GM12878 (cell line): ENCODE data around the gene RANGRF. TPM values are rescaled to one million over a fixed set of nuclear protein-coding genes. Genes with fewer than 3 reads are reported as not detected.

Source experiments
- ATAC-seq: fragments of 200-7000 bp; cut with Tn5 transposase; 3 replicates; pipeline ENCODE4 v1.9.1; 2020; ENCODE audit warnings: mild to moderate bottlenecking, moderate library complexity
- BruUV-seq: library from RNA; stranded (reverse); fragments of 400-500 nt; replicated peaks from 2 replicates; lab custom pipeline; 2021; lab: Mats Ljungman, UMichigan
- CTCF ChIA-PET: fragments of 300-600 bp; sonication (Branson Sonifier 250); formaldehyde crosslinking; extraction: SDS; loops from one replicate; lab custom pipeline; 2021; ENCODE audit warnings: inconsistent platforms; lab: Yijun Ruan, JAX
- POLR2A ChIA-PET: fragments of 350-600 bp; formaldehyde crosslinking; extraction: SDS; loops from one replicate; lab custom pipeline; 2021; ENCODE audit warnings: inconsistent platforms; lab: Charles Lee
- RAD21 ChIA-PET: fragments of 300-600 bp; sonication (Branson Sonifier 250); formaldehyde crosslinking; loops from one replicate; lab custom pipeline; 2023; ENCODE audit warnings: antibody characterized with exemption; ENCODE audit not compliant: unreplicated experiment; lab: Charles Lee
- SMC1A ChIA-PET: fragments of 300-600 bp; sonication (Branson Sonifier 250); formaldehyde crosslinking; loops from one replicate; lab custom pipeline; 2023; ENCODE audit not compliant: unreplicated experiment, uncharacterized antibody; lab: Charles Lee
- DNase-seq: peaks from one replicate; pipeline ENCODE4 v3.0.0-alpha.2; 2011; ENCODE audit warnings: low read depth, low spot score
- FAIRE-seq: peaks from 3 replicates; lab custom pipeline; 2011; peaks lifted over from hg19 to GRCh38; lab: Jason Lieb, UNC
- H2AFZ ChIP-seq: 2 replicates; pipeline ENCODE4 v1.6.0; 2011; ENCODE audit warnings: low read depth, low read length, control low read depth; ENCODE audit not compliant: control insufficient read depth
- H3K27ac ChIP-seq: 2 replicates; pipeline ENCODE4 v1.5.1; 2011; ENCODE audit warnings: control low read depth; ENCODE audit not compliant: control insufficient read depth, insufficient read depth
- H3K27me3 ChIP-seq, 2 experiments: replicated peaks in 1 of 2; 2 replicates each; pipeline versions ENCODE4 v1.6.0 to v1.6.1; 2011; ENCODE audit warnings: low read length in 1 of 2; ENCODE audit not compliant: control insufficient read depth in 2 of 2, insufficient read depth in 2 of 2
- H3K36me3 ChIP-seq, 2 experiments: 2 replicates each; pipeline ENCODE4 v1.5.1; 2011; ENCODE audit warnings: low read length in 1 of 2; ENCODE audit not compliant: control insufficient read depth in 2 of 2, insufficient read depth in 2 of 2
- H3K4me1 ChIP-seq: 2 replicates; pipeline ENCODE4 v1.6.1; 2011; ENCODE audit warnings: mild to moderate bottlenecking, low read length, moderate library complexity, mixed read lengths; ENCODE audit not compliant: control insufficient read depth, insufficient read depth
- H3K4me2 ChIP-seq: 2 replicates; pipeline ENCODE4 v1.6.0; 2011; ENCODE audit warnings: control low read depth; ENCODE audit not compliant: control insufficient read depth, insufficient read depth
- H3K4me3 ChIP-seq: fragments of 200-600 bp; sonication (generic); 2 replicates; pipeline ENCODE4 v1.5.1; 2016
- H3K79me2 ChIP-seq: 2 replicates; pipeline ENCODE4 v1.6.0; 2011; ENCODE audit warnings: low read length; ENCODE audit not compliant: control insufficient read depth, insufficient read depth
- H3K9ac ChIP-seq: 2 replicates; pipeline ENCODE4 v1.8.0; 2011; ENCODE audit warnings: low read length, control low read depth, mixed read lengths; ENCODE audit not compliant: control insufficient read depth, insufficient read depth
- H3K9me3 ChIP-seq: replicated peaks from 3 replicates; pipeline ENCODE4 v1.5.1; 2011; ENCODE audit warnings: mild to moderate bottlenecking, low read length; ENCODE audit not compliant: control insufficient read depth, insufficient read depth
- H4K20me1 ChIP-seq: 2 replicates; pipeline ENCODE4 v1.6.0; 2011; ENCODE audit not compliant: control insufficient read depth, insufficient read depth
- BCL11A ChIP-seq: IDR thresholded peaks from 2 replicates; pipeline ENCODE4 v1.6.1; 2011; ENCODE audit warnings: low read depth, low read length
- NR2F1 ChIP-seq: fragments of 450-650 bp; conservative IDR thresholded peaks from 2 replicates; pipeline ENCODE4 v1.6.1; 2017; ENCODE audit warnings: mild to moderate bottlenecking
- SPI1 ChIP-seq: IDR thresholded peaks from 2 replicates; pipeline ENCODE4 v1.6.1; 2011; ENCODE audit warnings: low read depth, mild to moderate bottlenecking, low read length, moderate library complexity, borderline replicate concordance; ENCODE audit not compliant: insufficient read depth
- WGBS: methylation state at CpG from one replicate; pipeline ENCODE4 v1.1.6; 2016; ENCODE audit warnings: low lambda C conversion rate; ENCODE audit not compliant: insufficient replicate concordance, insufficient coverage; ENCODE audit errors: missing lambda C conversion rate; 5-methylcytosine and 5-hydroxymethylcytosine counted together
- in situ Hi-C: fragments of 300-500 bp; cut with MboI; formaldehyde crosslinking; loops from 9 replicates; pipeline ENCODE4 v1.14.3; 2018; ENCODE audit warnings: mixed read lengths
- intact Hi-C: fragments of 100-400 bp; cut with micrococcal nuclease; formaldehyde crosslinking; loops from one replicate; pipeline ENCODE4 v1.14.2; 2022; ENCODE audit not compliant: unreplicated experiment
- polyA plus RNA-seq, 11 experiments: library from polyadenylated mRNA; depleted of rRNA in 4 of 11; unstranded in 6 of 11; stranded (reverse) in 5 of 11; fragments of >200 nt; fragmentation: Nextera tagmentation in 4 of 11; fragmentation: Illumina TruSeq in 1 of 11; extraction: Ambion mirVana in 4 of 11; extraction: Trizol in 1 of 11; gene quantifications; 1 replicate in 1 of 11; 2 replicates in 10 of 11; pipeline versions ENCODE4 v1.2.1 to v1.2.3, GENCODE V29; 2011 to 2016; ENCODE audit warnings: inconsistent platforms in 2 of 11, missing spikeins in 2 of 11, low read depth in 1 of 11
- total RNA-seq, 4 experiments: library from RNA; depleted of rRNA in 3 of 4; stranded (reverse); fragments of >200 nt in 3 of 4; fragmentation: Illumina TruSeq in 1 of 4; extraction: Trizol in 1 of 4; gene quantifications; 2 replicates each; pipeline versions ENCODE4 v1.2.1 to v1.2.3, GENCODE V29; 2013 to 2021
- TF ChIP-seq, protein P1 (sequence below), 3 experiments: IDR thresholded peaks in 2 of 3; conservative IDR thresholded peaks in 1 of 3; 2 replicates each; pipeline ENCODE4 v1.5.1; 2011; ENCODE audit warnings: low read depth in 3 of 3, low read length in 3 of 3, mild to moderate bottlenecking in 3 of 3, control low read depth in 2 of 3, moderate library complexity in 2 of 3, inconsistent platforms in 1 of 3, mixed read lengths in 1 of 3; ENCODE audit not compliant: control insufficient read depth in 2 of 3, insufficient read depth in 1 of 3; ENCODE audit errors: extremely low read depth in 1 of 3
- TF ChIP-seq, protein P2 (sequence below): fragments of 450-650 bp; IDR thresholded peaks from 2 replicates; pipeline ENCODE4 v1.6.1; 2014; ENCODE audit warnings: mild to moderate bottlenecking
- TF ChIP-seq, protein P3 (sequence below): fragments of 450-650 bp; IDR thresholded peaks from 2 replicates; pipeline ENCODE4 v1.6.1; 2017; ENCODE audit warnings: mild to moderate bottlenecking, moderate library complexity

Gene RANGRF
- total and polyA plus RNA-seq, 10 of the 15 experiments (the other 5 are each of a cell fraction or from before 2014, with no cell fraction given), result 30.1 to 181 (median 61.4) TPM

DNA sequence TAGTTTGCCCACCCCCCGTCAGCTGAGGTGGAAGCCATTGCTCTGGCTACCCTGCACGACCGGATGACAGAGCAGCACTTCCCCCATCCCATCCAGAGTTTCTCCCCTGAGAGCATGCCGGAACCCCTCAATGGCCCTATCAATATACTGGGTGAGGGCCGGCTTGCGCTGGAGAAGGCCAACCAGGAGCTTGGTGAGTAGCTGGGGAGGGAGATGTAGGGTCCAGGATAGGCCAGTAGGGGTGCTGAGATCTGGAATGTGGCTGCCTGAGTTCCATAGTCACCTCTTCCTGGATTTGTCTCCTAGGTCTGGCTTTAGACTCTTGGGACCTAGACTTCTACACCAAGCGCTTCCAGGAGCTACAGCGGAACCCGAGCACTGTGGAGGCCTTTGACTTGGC is 33.0 kb upstream of the RANGRF start:
- H3K4me1 ChIP-seq, result no peaks in the 10 kb centered on the region; the same call in 1 of the 2 replicates
- ATAC-seq (no peak), DNase-seq (no peak), FAIRE-seq (no peak)
- no peaks in the 10 kb centered on the region for H3K27me3 ChIP-seq
- ChIA-PET CTCF (interaction anchor here (0.6 to 1.3 kb wide), 2 partner anchors 39 to 45 kb away, joined by 3 to 4 read pairs; partner anchors contain the start of gene SLC25A35), POLR2A (no interaction called here), RAD21 (no interaction called here), SMC1A (interaction anchor here (0.5 to 0.7 kb wide), 2 partner anchors 44 to 232 kb away, joined by 3 read pairs; no protein-coding TSS in a partner anchor)
- no peak overlapping the region for H3K4me2 ChIP-seq
- TF ChIP-seq, protein P1, sequence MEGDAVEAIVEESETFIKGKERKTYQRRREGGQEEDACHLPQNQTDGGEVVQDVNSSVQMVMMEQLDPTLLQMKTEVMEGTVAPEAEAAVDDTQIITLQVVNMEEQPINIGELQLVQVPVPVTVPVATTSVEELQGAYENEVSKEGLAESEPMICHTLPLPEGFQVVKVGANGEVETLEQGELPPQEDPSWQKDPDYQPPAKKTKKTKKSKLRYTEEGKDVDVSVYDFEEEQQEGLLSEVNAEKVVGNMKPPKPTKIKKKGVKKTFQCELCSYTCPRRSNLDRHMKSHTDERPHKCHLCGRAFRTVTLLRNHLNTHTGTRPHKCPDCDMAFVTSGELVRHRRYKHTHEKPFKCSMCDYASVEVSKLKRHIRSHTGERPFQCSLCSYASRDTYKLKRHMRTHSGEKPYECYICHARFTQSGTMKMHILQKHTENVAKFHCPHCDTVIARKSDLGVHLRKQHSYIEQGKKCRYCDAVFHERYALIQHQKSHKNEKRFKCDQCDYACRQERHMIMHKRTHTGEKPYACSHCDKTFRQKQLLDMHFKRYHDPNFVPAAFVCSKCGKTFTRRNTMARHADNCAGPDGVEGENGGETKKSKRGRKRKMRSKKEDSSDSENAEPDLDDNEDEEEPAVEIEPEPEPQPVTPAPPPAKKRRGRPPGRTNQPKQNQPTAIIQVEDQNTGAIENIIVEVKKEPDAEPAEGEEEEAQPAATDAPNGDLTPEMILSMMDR (IDR thresholded peaks at IDR 0.05 in 2 of 3, conservative IDR thresholded peaks at IDR 0.05 in 1 of 3; ENCODE audit: control insufficient read depth in 2 of 3, extremely low read depth in 1 of 3, insufficient read depth in 1 of 3, low read depth in 3 of 3, low read length in 3 of 3), result 0 out of 6 replicates have a peak, but pooled peaks of 1 of the 3 experiments have one; percentile 13
- TF ChIP-seq BCL11A (no peak), NR2F1 (no peak), SPI1 (no peak)
- H4K20me1 ChIP-seq, result no peaks in the 10 kb centered on the region
- no TSS peak for BruUV-seq
- H3K36me3 ChIP-seq, result peaks cover 19 to 23% of the 10 kb centered on the region in 2 experiments
- H2AFZ ChIP-seq, result no peak overlapping the region
- no peak overlapping the region for H3K9ac ChIP-seq
- H3K4me3 ChIP-seq, result no peak overlapping the region
- no peaks in the 10 kb centered on the region for H3K9me3 ChIP-seq
- intact Hi-C loops, result no loop called here
- in situ Hi-C loops, result no loop called here
- H3K79me2 ChIP-seq, result peaks cover 16% of the 10 kb centered on the region
- no peak overlapping the region for H3K27ac ChIP-seq
- 97% methylated on average over 9 of the region's 9 CpGs for WGBS

DNA sequence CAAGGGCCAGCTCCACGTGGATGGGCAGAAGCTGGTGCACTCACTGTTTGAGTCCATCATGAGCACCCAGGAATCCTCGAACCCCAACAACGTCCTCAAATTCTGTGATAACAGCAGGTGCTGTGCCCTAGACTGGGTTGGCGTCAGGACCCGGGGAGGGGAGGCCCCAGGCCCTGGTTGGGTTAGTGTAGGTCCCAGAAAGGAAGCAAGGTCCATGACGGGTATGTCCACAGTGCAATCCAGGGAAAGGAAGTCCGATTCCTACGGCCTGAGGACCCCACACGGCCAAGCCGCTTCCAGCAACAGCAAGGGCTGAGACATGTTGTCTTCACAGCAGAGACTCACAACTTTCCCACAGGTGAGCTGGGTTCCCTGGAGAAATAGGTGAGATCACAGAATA is 32.2 kb upstream of the RANGRF start:
- ChIA-PET RAD21 (no interaction called here), POLR2A (no interaction called here), SMC1A (no interaction called here), CTCF (interaction anchor here (0.6 to 1.3 kb wide), 2 partner anchors 39 to 45 kb away, joined by 3 to 4 read pairs; partner anchors contain the start of gene SLC25A35)
- Histone ChIP-seq H3K27me3 (no peaks in the 10 kb centered on the region), H3K27ac (no peak overlapping the region), H3K36me3 (peaks cover 19 to 23% of the 10 kb centered on the region in 2 experiments), H4K20me1 (no peaks in the 10 kb centered on the region), H2AFZ (no peak overlapping the region), H3K79me2 (peaks cover 9% of the 10 kb centered on the region), H3K4me3 (no peak overlapping the region), H3K9me3 (no peaks in the 10 kb centered on the region), H3K4me1 (no peaks in the 10 kb centered on the region), H3K4me2 (no peak overlapping the region), H3K9ac (no peak overlapping the region)
- in situ Hi-C loops, result no loop called here
- BruUV-seq, result TSS peak; percentile 56
- DNase-seq, result no peak
- intact Hi-C loops, result no loop called here
- ATAC-seq, result no peak
- FAIRE-seq, result no peak
- 90% methylated on average over 10 of the region's 10 CpGs for WGBS
- TF ChIP-seq, protein P2, sequence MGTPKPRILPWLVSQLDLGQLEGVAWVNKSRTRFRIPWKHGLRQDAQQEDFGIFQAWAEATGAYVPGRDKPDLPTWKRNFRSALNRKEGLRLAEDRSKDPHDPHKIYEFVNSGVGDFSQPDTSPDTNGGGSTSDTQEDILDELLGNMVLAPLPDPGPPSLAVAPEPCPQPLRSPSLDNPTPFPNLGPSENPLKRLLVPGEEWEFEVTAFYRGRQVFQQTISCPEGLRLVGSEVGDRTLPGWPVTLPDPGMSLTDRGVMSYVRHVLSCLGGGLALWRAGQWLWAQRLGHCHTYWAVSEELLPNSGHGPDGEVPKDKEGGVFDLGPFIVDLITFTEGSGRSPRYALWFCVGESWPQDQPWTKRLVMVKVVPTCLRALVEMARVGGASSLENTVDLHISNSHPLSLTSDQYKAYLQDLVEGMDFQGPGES, result no peak
- TF ChIP-seq, protein P3, sequence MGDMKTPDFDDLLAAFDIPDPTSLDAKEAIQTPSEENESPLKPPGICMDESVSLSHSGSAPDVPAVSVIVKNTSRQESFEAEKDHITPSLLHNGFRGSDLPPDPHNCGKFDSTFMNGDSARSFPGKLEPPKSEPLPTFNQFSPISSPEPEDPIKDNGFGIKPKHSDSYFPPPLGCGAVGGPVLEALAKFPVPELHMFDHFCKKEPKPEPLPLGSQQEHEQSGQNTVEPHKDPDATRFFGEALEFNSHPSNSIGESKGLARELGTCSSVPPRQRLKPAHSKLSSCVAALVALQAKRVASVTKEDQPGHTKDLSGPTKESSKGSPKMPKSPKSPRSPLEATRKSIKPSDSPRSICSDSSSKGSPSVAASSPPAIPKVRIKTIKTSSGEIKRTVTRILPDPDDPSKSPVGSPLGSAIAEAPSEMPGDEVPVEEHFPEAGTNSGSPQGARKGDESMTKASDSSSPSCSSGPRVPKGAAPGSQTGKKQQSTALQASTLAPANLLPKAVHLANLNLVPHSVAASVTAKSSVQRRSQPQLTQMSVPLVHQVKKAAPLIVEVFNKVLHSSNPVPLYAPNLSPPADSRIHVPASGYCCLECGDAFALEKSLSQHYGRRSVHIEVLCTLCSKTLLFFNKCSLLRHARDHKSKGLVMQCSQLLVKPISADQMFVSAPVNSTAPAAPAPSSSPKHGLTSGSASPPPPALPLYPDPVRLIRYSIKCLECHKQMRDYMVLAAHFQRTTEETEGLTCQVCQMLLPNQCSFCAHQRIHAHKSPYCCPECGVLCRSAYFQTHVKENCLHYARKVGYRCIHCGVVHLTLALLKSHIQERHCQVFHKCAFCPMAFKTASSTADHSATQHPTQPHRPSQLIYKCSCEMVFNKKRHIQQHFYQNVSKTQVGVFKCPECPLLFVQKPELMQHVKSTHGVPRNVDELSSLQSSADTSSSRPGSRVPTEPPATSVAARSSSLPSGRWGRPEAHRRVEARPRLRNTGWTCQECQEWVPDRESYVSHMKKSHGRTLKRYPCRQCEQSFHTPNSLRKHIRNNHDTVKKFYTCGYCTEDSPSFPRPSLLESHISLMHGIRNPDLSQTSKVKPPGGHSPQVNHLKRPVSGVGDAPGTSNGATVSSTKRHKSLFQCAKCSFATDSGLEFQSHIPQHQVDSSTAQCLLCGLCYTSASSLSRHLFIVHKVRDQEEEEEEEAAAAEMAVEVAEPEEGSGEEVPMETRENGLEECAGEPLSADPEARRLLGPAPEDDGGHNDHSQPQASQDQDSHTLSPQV, result no peak
